ENCODE results near the gene XCL2. TPM values are rescaled to one million over a fixed set of nuclear protein-coding genes. Genes with fewer than 3 reads are reported as not detected.

Gene XCL2
- total RNA-seq, 1 donor from 2014 or later = 0.64 TPM

Other genes starting within 250 kb of the XCL2 start
- gene XCL1, start 32.6 kb upstream of the XCL2 start, total RNA-seq = 0.32 TPM
- gene DPT, start 185.2 kb upstream of the XCL2 start, total RNA-seq = 310 TPM

Data from mesenteric fat pad (tissue), 1 donor.